HepG2 (cell line): Measurements from ENCODE around the gene GPATCH8. TPM values are rescaled to one million over a fixed set of nuclear protein-coding genes. Genes with fewer than 3 reads are reported as not detected.

Source experiments
- ATAC-seq: fragments of 200-7000 bp; cut with Tn5 transposase; 3 replicates; pipeline ENCODE4 v1.9.1; 2020; ENCODE audit warnings: mild to moderate bottlenecking, moderate library complexity
- BruUV-seq: library from RNA; stranded (reverse); fragments of 400-500 nt; replicated peaks from 2 replicates; lab custom pipeline; 2021; lab: Mats Ljungman, UMichigan
- CTCF ChIA-PET: fragments of 300-600 bp; formaldehyde crosslinking; extraction: SDS; loops from one replicate; lab custom pipeline; 2021; ENCODE audit warnings: low total read pairs, inconsistent platforms, low intra/inter-chr PET ratio; lab: Yijun Ruan, JAX
- POLR2A ChIA-PET: fragments of 350-600 bp; sonication (Branson Sonifier 250); formaldehyde crosslinking; loops from one replicate; lab custom pipeline; 2020; ENCODE audit warnings: antibody characterized with exemption, inconsistent platforms; lab: Yijun Ruan, JAX
- DNase-seq: peaks from one replicate; pipeline ENCODE4 v3.0.0-alpha.2; 2015; ENCODE audit warnings: low spot score
- FAIRE-seq: peaks from 3 replicates; lab custom pipeline; 2011; peaks lifted over from hg19 to GRCh38; lab: Jason Lieb, UNC
- H2AFZ ChIP-seq: one replicate; pipeline ENCODE4 v1.6.1; 2011; ENCODE audit warnings: low read length, inconsistent platforms
- H3K27ac ChIP-seq: fragments of 300-600 bp; 3 replicates; pipeline ENCODE4 v1.8.0; 2011; ENCODE audit warnings: mixed run types, mild to moderate bottlenecking, mixed read lengths, low read length, inconsistent platforms; ENCODE audit not compliant: insufficient read depth; ENCODE audit errors: extremely low read length
- H3K27me3 ChIP-seq, 2 experiments: fragments of 200-600 bp in 1 of 2; 2 replicates in 1 of 2; 3 replicates in 1 of 2; pipeline versions ENCODE4 v1.6.0 to v1.8.0; 2011; ENCODE audit warnings: low read length in 2 of 2, mild to moderate bottlenecking in 2 of 2, moderate library complexity in 2 of 2, inconsistent platforms in 1 of 2; ENCODE audit not compliant: insufficient read depth in 2 of 2, control insufficient read depth in 1 of 2
- H3K36me3 ChIP-seq, 2 experiments: fragments of 200-600 bp in 1 of 2; replicated peaks in 1 of 2; 2 replicates in 1 of 2; 3 replicates in 1 of 2; pipeline versions ENCODE4 v1.5.1 to v1.8.0; 2011; ENCODE audit warnings: low read length in 2 of 2, inconsistent platforms in 1 of 2; ENCODE audit not compliant: insufficient read depth in 2 of 2, control insufficient read depth in 1 of 2
- H3K4me1 ChIP-seq: 2 replicates; pipeline ENCODE4 v1.5.1; 2012; ENCODE audit warnings: low read length, inconsistent platforms; ENCODE audit not compliant: insufficient read depth
- H3K4me2 ChIP-seq: 2 replicates; pipeline ENCODE4 v1.6.0; 2011; ENCODE audit warnings: low read depth, low read length, inconsistent platforms
- H3K4me3 ChIP-seq, 3 experiments: fragments of 200-600 bp in 1 of 3; sonication (generic), shearing (Covaris generic) in 1 of 3; replicated peaks in 1 of 3; 2 replicates each; pipeline ENCODE4 v1.5.1; 2011 to 2016; ENCODE audit warnings: low read length in 3 of 3, inconsistent platforms in 2 of 3, low read depth in 2 of 3, mild to moderate bottlenecking in 2 of 3, control low read depth in 1 of 3, mixed read lengths in 1 of 3; ENCODE audit not compliant: insufficient read depth in 1 of 3
- H3K79me2 ChIP-seq: one replicate; pipeline ENCODE4 v1.6.1; 2011; ENCODE audit warnings: low read length, inconsistent platforms; ENCODE audit not compliant: insufficient read depth
- H3K9ac ChIP-seq: 2 replicates; pipeline ENCODE4 v1.6.0; 2011; ENCODE audit warnings: mild to moderate bottlenecking, low read depth, low read length, inconsistent platforms; ENCODE audit not compliant: insufficient read depth
- H3K9me3 ChIP-seq: 2 replicates; pipeline ENCODE4 v1.5.1; 2012; ENCODE audit warnings: mild to moderate bottlenecking, low read length
- H4K20me1 ChIP-seq: 2 replicates; pipeline ENCODE4 v1.6.0; 2011; ENCODE audit warnings: inconsistent platforms, mild to moderate bottlenecking, low read length, moderate library complexity; ENCODE audit not compliant: insufficient read depth
- ATF5 ChIP-seq: sonication (generic); formaldehyde crosslinking; IDR thresholded peaks from 2 replicates; pipeline ENCODE4 v1.4.0; 2020; ENCODE audit warnings: mild to moderate bottlenecking, low read depth, missing genetic modification reagents
- BCL6 ChIP-seq: IDR thresholded peaks from 2 replicates; pipeline ENCODE4 v1.6.1; 2016; ENCODE audit warnings: missing genetic modification reagents, missing compliant biosample characterization
- BORCS8-MEF2B ChIP-seq: sonication (generic); formaldehyde crosslinking; IDR thresholded peaks from 2 replicates; pipeline ENCODE4 v1.8.0; 2022; ENCODE audit warnings: mild to moderate bottlenecking, missing genetic modification reagents
- FOXP4 ChIP-seq: sonication (generic); formaldehyde crosslinking; IDR thresholded peaks from 2 replicates; pipeline ENCODE4 v1.4.0; 2020; ENCODE audit warnings: missing genetic modification reagents
- HCFC1 ChIP-seq: fragments of 150-350 bp; IDR thresholded peaks from 2 replicates; pipeline ENCODE4 v1.6.1; 2014; ENCODE audit warnings: low read depth, low read length
- JUN ChIP-seq: sonication (generic); formaldehyde crosslinking; IDR thresholded peaks from 2 replicates; pipeline ENCODE4 v1.4.0; 2020; ENCODE audit warnings: mild to moderate bottlenecking, missing genetic modification reagents
- KLF9 ChIP-seq: IDR thresholded peaks from 2 replicates; pipeline ENCODE4 v1.6.1; 2016; ENCODE audit warnings: low read depth
- LBX2 ChIP-seq: sonication (generic); formaldehyde crosslinking; IDR thresholded peaks from 2 replicates; pipeline ENCODE4 v1.5.0; 2020; ENCODE audit warnings: missing genetic modification reagents, mild to moderate bottlenecking, borderline replicate concordance
- MAFK ChIP-seq, 2 experiments: IDR thresholded peaks in 1 of 2; conservative IDR thresholded peaks in 1 of 2; 2 replicates each; pipeline ENCODE4 v1.6.1; 2011; ENCODE audit warnings: improper control_type of control experiment in 2 of 2, low read length in 2 of 2
- MTERF4 ChIP-seq: sonication (generic); formaldehyde crosslinking; IDR thresholded peaks from 2 replicates; pipeline ENCODE4 v1.8.0; 2023; ENCODE audit warnings: mild to moderate bottlenecking, missing genetic modification reagents
- MXD1 ChIP-seq: sonication (generic); formaldehyde crosslinking; IDR thresholded peaks from 2 replicates; pipeline ENCODE4 v1.4.0; 2020; ENCODE audit warnings: mild to moderate bottlenecking, missing genetic modification reagents
- NFE2 ChIP-seq: sonication (generic); formaldehyde crosslinking; IDR thresholded peaks from 2 replicates; pipeline ENCODE4 v1.4.0; 2020; ENCODE audit warnings: missing genetic modification reagents
- NFIB ChIP-seq: sonication (generic); formaldehyde crosslinking; IDR thresholded peaks from 2 replicates; pipeline ENCODE4 v1.9.0; 2021; ENCODE audit warnings: missing genetic modification reagents, mild to moderate bottlenecking, borderline replicate concordance
- NR0B2 ChIP-seq: sonication (generic); formaldehyde crosslinking; IDR thresholded peaks from 2 replicates; pipeline ENCODE4 v1.4.0; 2020; ENCODE audit warnings: mild to moderate bottlenecking, missing genetic modification reagents
- POLR2AphosphoS2 ChIP-seq: IDR thresholded peaks from 2 replicates; pipeline ENCODE4 v1.6.1; 2011; ENCODE audit warnings: low read depth, low read length, improper control_type of control experiment
- PRMT3 ChIP-seq: sonication (generic); formaldehyde crosslinking; IDR thresholded peaks from 2 replicates; pipeline ENCODE4 v1.8.1; 2022; ENCODE audit warnings: low read depth, mild to moderate bottlenecking, moderate library complexity, missing genetic modification reagents, borderline replicate concordance
- RFX1 ChIP-seq: fragments of 450-650 bp; IDR thresholded peaks from 2 replicates; pipeline ENCODE4 v1.6.1; 2017
- SRSF1 ChIP-seq: fragments of 200-400 bp; formaldehyde crosslinking; optimal IDR thresholded peaks from 2 replicates; pipeline ENCODE3; 2017; ENCODE audit warnings: mild to moderate bottlenecking, low read depth, low read length, moderate library complexity
- ZFP36L1 ChIP-seq: sonication (generic); formaldehyde crosslinking; IDR thresholded peaks from 2 replicates; pipeline ENCODE4 v1.8.0; 2022; ENCODE audit warnings: mild to moderate bottlenecking, missing genetic modification reagents, moderate library complexity
- ZKSCAN5 ChIP-seq: sonication (generic); formaldehyde crosslinking; IDR thresholded peaks from 2 replicates; pipeline ENCODE4 v1.5.1; 2020; ENCODE audit warnings: mild to moderate bottlenecking, missing genetic modification reagents
- whole genome bisulfite sequencing: methylation state at CpG from one replicate; pipeline ENCODE4 v1.1.6; 2017; ENCODE audit warnings: low lambda C conversion rate; 5-methylcytosine and 5-hydroxymethylcytosine counted together
- in situ Hi-C: cut with HindIII; loops from 2 replicates; pipeline ENCODE4 v1.10.0; 2017; ENCODE audit warnings: low pct_unique_long_range_greater_than_20kb; ENCODE audit not compliant: extremely low pct_ligation_motif_present
- intact Hi-C: fragments of 100-400 bp; cut with micrococcal nuclease; formaldehyde crosslinking; loops from one replicate; pipeline ENCODE4 v1.10.0; 2022; ENCODE audit not compliant: unreplicated experiment
- polyA plus RNA-seq, 8 experiments: library from polyadenylated mRNA; depleted of rRNA in 3 of 8; stranded (reverse) in 7 of 8; unstranded in 1 of 8; fragments of >200 nt; fragmentation: Illumina TruSeq in 4 of 8; extraction: Trizol in 4 of 8; gene quantifications; 2 replicates each; pipeline versions ENCODE4 v1.2.1 to v1.2.3, GENCODE V29; 2011 to 2016; ENCODE audit warnings: low read depth in 4 of 8, missing spikeins in 1 of 8, mixed read lengths in 1 of 8; ENCODE audit not compliant: insufficient read depth in 1 of 8
- total RNA-seq, 5 experiments: library from RNA; depleted of rRNA; stranded (reverse); fragments of >200 nt; fragmentation: Illumina TruSeq; extraction: Trizol; gene quantifications; 2 replicates each; pipeline ENCODE4 v1.2.3, GENCODE V29; 2016; ENCODE audit warnings: low read depth in 1 of 5

The GPATCH8 gene
- total and polyA plus RNA-seq, 2 of the 13 experiments (the other 11 are each of a cell fraction or from before 2014, with no cell fraction given): 20.7 to 21.5 TPM

- no peak for TF ChIP-seq NFIB (CRISPR knock-in tag)
- no peak for TF ChIP-seq BORCS8-MEF2B (CRISPR knock-in tag)
- TF ChIP-seq ZFP36L1 (CRISPR knock-in tag): no peak
- TF ChIP-seq KLF9 (CRISPR knock-in tag): no peak
- no peak for TF ChIP-seq POLR2AphosphoS2
- TF ChIP-seq NFE2 (CRISPR knock-in tag): no peak
- TF ChIP-seq NR0B2: no peak
- TF ChIP-seq LBX2 (CRISPR knock-in tag): no peak
- no peak for TF ChIP-seq RFX1
- no peak for TF ChIP-seq SRSF1
- no peak for TF ChIP-seq ATF5 (CRISPR knock-in tag)
- no peak for TF ChIP-seq MXD1
- TF ChIP-seq MTERF4: no peak
- TF ChIP-seq JUN (CRISPR knock-in tag): no peak
- no peak for TF ChIP-seq PRMT3 (CRISPR knock-in tag)
- TF ChIP-seq BCL6: no peak
- no peak for TF ChIP-seq FOXP4 (CRISPR knock-in tag)
- no peak for TF ChIP-seq MAFK (conservative IDR thresholded peaks at IDR 0.05 in 1 of 2, IDR thresholded peaks at IDR 0.05 in 1 of 2; ENCODE audit: low read length in 2 of 2)
- no peak for TF ChIP-seq HCFC1
- TF ChIP-seq ZKSCAN5 (CRISPR knock-in tag): no peak
- FAIRE-seq: no peak
- in situ Hi-C loops: no loop called here
- Histone ChIP-seq H4K20me1 (no peaks in the 10 kb centered on the region; the same call in 1 of the 2 replicates), H3K79me2 (no peaks in the 10 kb centered on the region), H3K36me3 (no peaks in the 10 kb centered on the region), H2AFZ (no peak overlapping the region), H3K4me2 (no peak overlapping the region), H3K4me1 (peaks cover 21% of the 10 kb centered on the region), H3K9me3 (no peaks in the 10 kb centered on the region), H3K9ac (no peak overlapping the region), H3K4me3 (no peak overlapping the region), H3K27me3 (peaks cover 18 to 70% of the 10 kb centered on the region in 2 experiments), H3K27ac (no peak overlapping the region)
- intact Hi-C loops: no loop called here
- no TSS peak for BruUV-seq
- CTCF ChIA-PET: no interaction called here
- POLR2A ChIA-PET: no interaction called here
- no peak for DNase-seq
- WGBS: 3% methylated on average over 5 of the region's 9 CpGs
- ATAC-seq: no peak
Measured at GRCh38 chr17:44380767-44381166, 122.4 kb downstream of the GPATCH8 start.
